OCI-LY3 (cell line): Measurements from ENCODE around the gene ESM1.

Experiments
- H2AFZ ChIP-seq: fragments of 200-600, 300-600 bp; shearing (Covaris generic); 2 replicates; pipeline ENCODE4 v1.6.0; 2014; ENCODE audit warnings: antibody characterized with exemption, low read depth, low read length
- H3K27ac ChIP-seq: fragments of 200-600, 300-600 bp; sonication (generic); 2 replicates; pipeline ENCODE4 v1.5.1; 2014; ENCODE audit warnings: mild to moderate bottlenecking, low read length, moderate library complexity, mixed read lengths
- H3K27me3 ChIP-seq: fragments of 200-600, 300-600 bp; sonication (generic); 2 replicates; pipeline ENCODE4 v1.6.1; 2014; ENCODE audit warnings: low read depth, low read length, mixed read lengths
- H3K36me3 ChIP-seq: fragments of 200-600, 300-600 bp; sonication (generic); replicated peaks from 2 replicates; pipeline ENCODE3; 2014; ENCODE audit warnings: low read depth, low read length, mixed read lengths
- H3K4me1 ChIP-seq: fragments of 300-600, 200-600 bp; sonication (generic); 2 replicates; pipeline ENCODE4 v1.6.1; 2014; ENCODE audit warnings: low read length, mixed read lengths
- H3K4me2 ChIP-seq: fragments of 200-600, 300-600 bp; sonication (generic); 2 replicates; pipeline ENCODE4 v1.6.1; 2014; ENCODE audit warnings: low read length, mixed read lengths
- H3K4me3 ChIP-seq: fragments of 300-600, 200-600 bp; sonication (generic); 2 replicates; pipeline ENCODE4 v1.5.1; 2014; ENCODE audit warnings: antibody characterized with exemption, mild to moderate bottlenecking, low read length, moderate library complexity
- H3K79me2 ChIP-seq: fragments of 300-600, 200-600 bp; shearing (Covaris generic); 2 replicates; pipeline ENCODE4 v1.6.1; 2014; ENCODE audit warnings: mild to moderate bottlenecking, low read length, mixed read lengths
- H3K9ac ChIP-seq: fragments of 300-600, 200-600 bp; shearing (Covaris generic); 2 replicates; pipeline ENCODE4 v1.6.0; 2014; ENCODE audit warnings: mild to moderate bottlenecking, low read length, moderate library complexity
- H3K9me3 ChIP-seq: fragments of 200-600, 300-600 bp; shearing (Covaris generic); 2 replicates; pipeline ENCODE4 v1.6.1; 2014; ENCODE audit warnings: low read length, mixed read lengths; ENCODE audit not compliant: insufficient read depth
- H4K20me1 ChIP-seq: fragments of 200-600, 300-600 bp; sonication (generic); 2 replicates; pipeline ENCODE4 v1.6.1; 2016; ENCODE audit warnings: low read length, mixed read lengths; ENCODE audit not compliant: insufficient read depth
- CTCF ChIP-seq: fragments of 200-600, 300-600 bp; sonication (generic); IDR thresholded peaks from 2 replicates; pipeline ENCODE4 v1.5.1; 2014; ENCODE audit warnings: antibody characterized with exemption, low read length, low read depth
- EZH2phosphoT487 ChIP-seq: fragments of 200-600 bp; shearing (Covaris generic); IDR thresholded peaks from 2 replicates; pipeline ENCODE4 v1.6.1; 2018; ENCODE audit warnings: antibody characterized with exemption, mixed run types, low read depth

Gene ESM1, protein sequence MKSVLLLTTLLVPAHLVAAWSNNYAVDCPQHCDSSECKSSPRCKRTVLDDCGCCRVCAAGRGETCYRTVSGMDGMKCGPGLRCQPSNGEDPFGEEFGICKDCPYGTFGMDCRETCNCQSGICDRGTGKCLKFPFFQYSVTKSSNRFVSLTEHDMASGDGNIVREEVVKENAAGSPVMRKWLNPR

DNA sequence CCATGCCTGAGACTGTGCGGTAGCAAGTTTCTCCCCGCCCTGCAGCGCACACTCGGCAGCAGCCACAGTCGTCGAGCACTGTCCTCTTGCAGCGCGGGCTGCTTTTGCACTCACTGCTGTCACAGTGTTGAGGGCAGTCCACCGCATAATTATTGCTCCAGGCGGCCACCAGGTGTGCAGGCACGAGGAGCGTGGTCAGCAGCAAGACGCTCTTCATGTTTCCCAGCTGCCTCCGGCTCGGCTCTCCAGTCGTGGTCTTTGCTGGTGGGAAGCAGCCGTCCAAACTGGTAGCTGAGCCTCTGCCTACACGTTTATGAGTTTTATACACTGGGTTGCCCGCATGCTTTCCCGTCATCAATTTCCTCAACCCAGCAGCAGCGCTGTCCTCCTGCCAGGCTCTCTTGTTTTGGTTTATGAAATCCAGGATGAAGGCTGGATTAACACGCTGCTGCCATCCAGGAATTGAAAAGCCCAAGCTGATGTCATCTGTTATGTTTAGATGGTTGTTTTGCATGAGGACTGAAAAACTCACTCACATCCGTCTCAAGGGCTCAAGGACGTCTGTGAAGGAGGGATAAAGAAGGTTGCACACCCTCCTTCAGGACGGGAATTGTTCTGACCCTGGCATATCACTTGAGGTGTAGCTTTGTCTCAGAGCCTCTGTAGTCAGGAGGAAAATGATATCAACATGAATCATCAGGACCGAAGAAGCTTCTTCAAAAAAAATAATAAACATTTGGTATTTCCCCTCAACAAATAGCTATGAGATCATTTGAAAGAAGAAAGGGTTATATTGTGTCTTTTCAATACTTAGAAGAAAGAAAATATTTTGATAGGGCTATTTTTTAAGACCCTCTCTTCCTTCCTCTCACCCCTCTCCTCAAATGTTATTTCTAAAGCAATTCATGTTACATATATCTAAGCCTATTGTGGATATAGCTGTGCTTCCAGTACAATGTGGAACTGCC is at the start of gene ESM1:
Gene ESM1 (minus strand): TSS at position 293 of the 968 bp plus-strand sequence. CDS start 76 bp downstream, at position 217.
- Histone ChIP-seq H3K9ac (no peak within 1 kb of the TSS), H3K4me1 (no peaks in the 10 kb centered on the region), H3K9me3 (no peaks in the 10 kb centered on the region), H3K79me2 (no peaks in the 10 kb centered on the region), H3K36me3 (no peaks in the 10 kb centered on the region), H3K4me2 (no peak within 1 kb of the TSS), H3K4me3 (no peak within 1 kb of the TSS), H3K27ac (no peak within 1 kb of the TSS), H4K20me1 (no peaks in the 10 kb centered on the region), H2AFZ (no peak within 1 kb of the TSS), H3K27me3 (peaks cover 22% of the 10 kb centered on the region)
- no peak for TF ChIP-seq EZH2phosphoT487
- no peak for TF ChIP-seq CTCF

DNA sequence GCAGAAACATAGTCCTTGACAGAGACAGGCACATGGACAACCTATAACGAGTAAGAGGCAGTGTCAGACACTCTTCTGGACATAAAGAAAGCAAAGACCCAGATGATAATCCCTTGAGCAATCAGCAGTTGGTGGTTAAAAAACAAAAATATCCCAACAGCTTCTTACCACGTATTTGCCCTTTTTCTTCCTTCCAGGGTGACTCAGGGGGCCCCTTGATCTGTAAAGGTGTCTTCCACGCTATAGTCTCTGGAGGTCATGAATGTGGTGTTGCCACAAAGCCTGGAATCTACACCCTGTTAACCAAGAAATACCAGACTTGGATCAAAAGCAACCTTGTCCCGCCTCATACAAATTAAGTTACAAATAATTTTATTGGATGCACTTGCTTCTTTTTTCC is 48.2 kb upstream of the ESM1 start:
- H3K36me3 ChIP-seq, result no peaks in the 10 kb centered on the region
- H4K20me1 ChIP-seq, result no peaks in the 10 kb centered on the region
- TF ChIP-seq CTCF (no peak), EZH2phosphoT487 (no peak)
- no peak overlapping the region for H3K4me2 ChIP-seq
- H3K4me1 ChIP-seq, result peaks cover 19% of the 10 kb centered on the region
- H3K9ac ChIP-seq, result no peak overlapping the region
- no peak overlapping the region for H3K4me3 ChIP-seq
- H2AFZ ChIP-seq, result no peak overlapping the region
- H3K27ac ChIP-seq, result no peak overlapping the region
- no peaks in the 10 kb centered on the region for H3K27me3 ChIP-seq
- no peaks in the 10 kb centered on the region for H3K79me2 ChIP-seq
- H3K9me3 ChIP-seq, result no peaks in the 10 kb centered on the region

DNA sequence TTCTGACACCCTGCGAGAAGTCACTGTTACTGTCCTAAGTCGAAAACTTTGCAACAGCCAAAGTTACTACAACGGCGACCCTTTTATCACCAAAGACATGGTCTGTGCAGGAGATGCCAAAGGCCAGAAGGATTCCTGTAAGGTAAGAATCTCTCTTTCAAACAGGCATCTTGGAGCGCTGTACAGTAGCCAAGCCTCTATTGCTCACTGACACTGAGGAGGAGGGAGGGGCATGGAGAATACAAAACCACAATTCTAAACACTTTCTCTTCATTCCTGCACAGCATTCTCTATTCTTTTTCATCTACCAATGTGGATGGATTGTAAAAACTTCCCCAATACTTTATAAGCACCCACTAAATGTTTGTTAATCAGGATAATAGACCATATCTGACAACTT is 46.1 kb upstream of the ESM1 start:
- H3K79me2 ChIP-seq, result no peaks in the 10 kb centered on the region
- H3K4me2 ChIP-seq, result no peak overlapping the region
- no peaks in the 10 kb centered on the region for H3K27me3 ChIP-seq
- no peak for TF ChIP-seq EZH2phosphoT487
- no peak for TF ChIP-seq CTCF
- no peaks in the 10 kb centered on the region for H4K20me1 ChIP-seq
- H3K9ac ChIP-seq, result no peak overlapping the region
- no peaks in the 10 kb centered on the region for H3K36me3 ChIP-seq
- no peak overlapping the region for H3K27ac ChIP-seq
- no peak overlapping the region for H2AFZ ChIP-seq
- no peaks in the 10 kb centered on the region for H3K9me3 ChIP-seq
- no peak overlapping the region for H3K4me3 ChIP-seq
- peaks cover 21% of the 10 kb centered on the region for H3K4me1 ChIP-seq

DNA sequence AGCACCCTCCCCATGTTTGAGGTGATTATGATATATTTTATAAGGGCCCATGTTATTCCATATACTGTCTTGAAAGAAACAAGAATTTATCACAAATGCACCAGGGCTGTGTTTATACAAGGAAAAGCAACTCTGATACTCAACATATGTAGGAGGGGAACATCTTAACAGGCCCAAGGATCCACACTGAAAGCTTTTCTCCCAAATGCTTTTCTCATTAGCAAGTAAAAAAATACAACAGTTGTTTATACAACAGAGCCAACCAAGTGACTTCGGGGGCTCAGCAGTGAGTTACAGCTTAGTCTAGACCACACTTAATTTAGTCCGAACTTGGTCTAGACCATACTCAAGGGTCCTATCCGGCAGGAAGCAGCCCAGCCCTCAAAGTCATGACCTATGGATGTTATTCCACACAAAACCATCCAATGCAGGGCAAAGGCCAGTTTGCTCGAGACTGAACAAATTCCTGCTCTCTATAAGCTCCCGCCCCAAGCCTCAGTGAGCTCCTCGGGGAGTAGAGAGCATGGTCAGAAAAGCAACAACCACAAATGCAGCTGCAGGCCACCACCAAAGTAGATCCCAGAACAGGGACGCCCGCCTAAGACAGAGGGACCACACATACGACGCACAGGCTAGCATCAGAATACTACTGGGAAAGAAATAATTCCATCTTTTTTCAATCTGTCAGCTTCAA is 45.4 kb upstream of the ESM1 start:
- no peak overlapping the region for H3K9ac ChIP-seq
- H3K27me3 ChIP-seq, result no peaks in the 10 kb centered on the region
- H3K4me2 ChIP-seq, result no peak overlapping the region
- H3K4me1 ChIP-seq, result peaks cover 19% of the 10 kb centered on the region
- no peaks in the 10 kb centered on the region for H3K79me2 ChIP-seq
- TF ChIP-seq EZH2phosphoT487 (no peak), CTCF (no peak)
- no peak overlapping the region for H2AFZ ChIP-seq
- no peaks in the 10 kb centered on the region for H4K20me1 ChIP-seq
- H3K27ac ChIP-seq, result no peak overlapping the region
- H3K9me3 ChIP-seq, result no peaks in the 10 kb centered on the region
- H3K4me3 ChIP-seq, result no peak overlapping the region
- H3K36me3 ChIP-seq, result no peaks in the 10 kb centered on the region
